CD14-positive monocyte (primary cell): ENCODE data around the gene ABCC5. TPM values are rescaled to one million over a fixed set of nuclear protein-coding genes. Genes with fewer than 3 reads are reported as not detected.

ENCODE experiments used
- DNase-seq, 3 donors: peaks; one replicate each; pipeline ENCODE4 v3.0.0-alpha.2; 2011 to 2022
- H2AFZ ChIP-seq: 2 replicates; pipeline ENCODE4 v1.6.0; 2012; ENCODE audit warnings: mild to moderate bottlenecking, low read depth, low read length, inconsistent platforms; ENCODE audit not compliant: insufficient read depth, poor library complexity, severe bottlenecking
- H3K27ac ChIP-seq, 2 donors: 1 replicate in 1 of 2; 2 replicates in 1 of 2; pipeline ENCODE4 v1.5.1; 2012 to 2013; ENCODE audit warnings: low read length in 2 of 2, control low read depth in 1 of 2, inconsistent platforms in 1 of 2, low read depth in 1 of 2, mild to moderate bottlenecking in 1 of 2
- H3K27me3 ChIP-seq, 2 donors: one replicate each; pipeline versions ENCODE4 v1.6.0 to v1.6.1; 2011 to 2013; ENCODE audit warnings: low read length in 2 of 2; ENCODE audit not compliant: control insufficient read depth in 2 of 2, insufficient read depth in 2 of 2
- H3K36me3 ChIP-seq, 2 donors: replicated peaks in 1 of 2; 1 replicate in 1 of 2; 2 replicates in 1 of 2; pipeline versions ENCODE4 v1.5.1 to v1.6.1; 2012 to 2013; ENCODE audit warnings: low read length in 2 of 2, control low read depth in 1 of 2, inconsistent platforms in 1 of 2, mild to moderate bottlenecking in 1 of 2; ENCODE audit not compliant: insufficient read depth in 2 of 2, control insufficient read depth in 1 of 2
- H3K4me1 ChIP-seq, 2 donors: 1 replicate in 1 of 2; 2 replicates in 1 of 2; pipeline versions ENCODE4 v1.5.1 to v1.6.1; 2012 to 2013; ENCODE audit warnings: low read length in 2 of 2, control low read depth in 1 of 2, inconsistent platforms in 1 of 2, mild to moderate bottlenecking in 1 of 2, moderate library complexity in 1 of 2; ENCODE audit not compliant: insufficient read depth in 2 of 2, control insufficient read depth in 1 of 2
- H3K4me2 ChIP-seq: replicated peaks from 2 replicates; pipeline ENCODE3; 2012; ENCODE audit warnings: low read length, moderate library complexity, mild to moderate bottlenecking; ENCODE audit not compliant: poor library complexity, severe bottlenecking; ENCODE audit errors: extremely low read depth
- H3K4me3 ChIP-seq, 3 experiments: fragments of 200-600 bp in 1 of 3; sonication (generic) in 1 of 3; replicated peaks in 1 of 3; 1 replicate in 2 of 3; 2 replicates in 1 of 3; pipeline ENCODE4 v1.5.1; 2011 to 2013; ENCODE audit warnings: low read length in 3 of 3, mild to moderate bottlenecking in 3 of 3, control low read depth in 2 of 3, low read depth in 2 of 3, inconsistent platforms in 1 of 3, moderate library complexity in 1 of 3
- H3K79me2 ChIP-seq: 2 replicates; pipeline ENCODE4 v1.6.0; 2012; ENCODE audit warnings: mild to moderate bottlenecking, control low read depth, inconsistent platforms, low read length, moderate library complexity; ENCODE audit not compliant: insufficient read depth
- H3K9ac ChIP-seq: 2 replicates; pipeline ENCODE4 v1.6.0; 2017; ENCODE audit warnings: low read length, mild to moderate bottlenecking; ENCODE audit not compliant: insufficient read depth, poor library complexity, severe bottlenecking
- H3K9me3 ChIP-seq, 2 donors: replicated peaks in 1 of 2; 1 replicate in 1 of 2; 2 replicates in 1 of 2; pipeline versions ENCODE4 v1.5.1 to v1.6.1; 2012 to 2013; ENCODE audit warnings: low read length in 2 of 2, control low read depth in 1 of 2; ENCODE audit not compliant: control insufficient read depth in 1 of 2, insufficient read depth in 1 of 2
- H4K20me1 ChIP-seq: 2 replicates; pipeline ENCODE4 v1.6.0; 2012; ENCODE audit warnings: mild to moderate bottlenecking, low read length, control low read depth, moderate library complexity; ENCODE audit not compliant: insufficient read depth
- H3K27ac Mint-ChIP-seq, 7 donors: one replicate each; pipeline ENCODE4 v1.8.0; 2020; ENCODE audit warnings: mild to moderate bottlenecking in 7 of 7, mixed read lengths in 7 of 7, moderate library complexity in 6 of 7, inconsistent platforms in 2 of 7
- H3K27me3 Mint-ChIP-seq, 3 donors: one replicate each; pipeline ENCODE4 v1.8.0; 2021 to 2022; ENCODE audit warnings: low read depth in 3 of 3, mild to moderate bottlenecking in 3 of 3, mixed read lengths in 3 of 3, moderate library complexity in 3 of 3, inconsistent platforms in 1 of 3
- H3K36me3 Mint-ChIP-seq, 2 donors: one replicate each; pipeline ENCODE4 v1.8.0; 2020; ENCODE audit warnings: mixed read lengths in 2 of 2, inconsistent platforms in 1 of 2, mild to moderate bottlenecking in 1 of 2
- H3K4me1 Mint-ChIP-seq: one replicate; pipeline ENCODE4 v1.8.0; 2020; ENCODE audit warnings: mild to moderate bottlenecking, mixed read lengths
- H3K4me3 Mint-ChIP-seq, 2 donors: one replicate each; pipeline ENCODE4 v1.8.0; 2020; ENCODE audit warnings: mild to moderate bottlenecking in 2 of 2, mixed read lengths in 2 of 2, moderate library complexity in 1 of 2
- H3K9me3 Mint-ChIP-seq, 7 donors: one replicate each; pipeline ENCODE4 v1.8.0; 2020 to 2022; ENCODE audit warnings: mixed read lengths in 7 of 7, mild to moderate bottlenecking in 6 of 7, moderate library complexity in 6 of 7, inconsistent platforms in 2 of 7
- CTCF ChIP-seq: fragments of 200-600 bp; IDR thresholded peaks from one replicate; pipeline ENCODE4 v1.8.0; 2022; ENCODE audit warnings: antibody characterized with exemption, mild to moderate bottlenecking
- WGBS: methylation state at CpG from one replicate; pipeline ENCODE4 v1.1.5; 2013; ENCODE audit warnings: missing lambda C conversion rate; ENCODE audit not compliant: insufficient coverage; 5-methylcytosine and 5-hydroxymethylcytosine counted together
- intact Hi-C, 2 donors: fragments of 100-400 bp; cut with micrococcal nuclease; formaldehyde crosslinking; loops; one replicate each; pipeline versions ENCODE4 v1.15.0 to v1.15.1; 2023
- polyA plus RNA-seq, 3 donors: library from polyadenylated mRNA; depleted of rRNA in 1 of 3; unstranded in 2 of 3; stranded (reverse) in 1 of 3; fragments of 300-500 nt in 2 of 3; fragments of >200 nt in 1 of 3; fragmentation: Illumina TruSeq in 2 of 3; gene quantifications; 1 replicate in 2 of 3; 2 replicates in 1 of 3; pipeline ENCODE4 v1.2.3, GENCODE V29; 2012 to 2021

ABCC5 gene
- polyA plus RNA-seq, 3 donors, result 6.2 to 30.9 (median 7.7) TPM

DNA sequence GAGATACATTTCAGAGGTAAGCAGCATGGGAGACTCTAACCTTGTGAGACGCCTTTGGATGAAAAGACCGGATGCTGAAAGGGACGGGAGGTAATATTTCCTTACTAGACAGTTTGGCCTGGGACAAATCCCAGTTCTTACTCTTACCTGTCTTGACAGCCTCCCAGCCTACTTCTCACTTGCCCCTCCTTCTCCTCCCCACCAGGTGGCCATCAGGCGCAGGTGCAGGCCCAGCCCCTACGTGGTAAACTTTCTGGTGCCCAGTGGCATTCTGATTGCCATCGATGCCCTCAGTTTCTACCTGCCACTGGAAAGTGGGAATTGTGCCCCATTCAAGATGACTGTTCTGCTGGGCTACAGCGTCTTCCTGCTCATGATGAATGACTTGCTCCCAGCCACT, 20.1 kb upstream of the ABCC5 start:
- H3K4me1 Mint-ChIP-seq, result peaks cover 4% of the 10 kb centered on the region

DNA sequence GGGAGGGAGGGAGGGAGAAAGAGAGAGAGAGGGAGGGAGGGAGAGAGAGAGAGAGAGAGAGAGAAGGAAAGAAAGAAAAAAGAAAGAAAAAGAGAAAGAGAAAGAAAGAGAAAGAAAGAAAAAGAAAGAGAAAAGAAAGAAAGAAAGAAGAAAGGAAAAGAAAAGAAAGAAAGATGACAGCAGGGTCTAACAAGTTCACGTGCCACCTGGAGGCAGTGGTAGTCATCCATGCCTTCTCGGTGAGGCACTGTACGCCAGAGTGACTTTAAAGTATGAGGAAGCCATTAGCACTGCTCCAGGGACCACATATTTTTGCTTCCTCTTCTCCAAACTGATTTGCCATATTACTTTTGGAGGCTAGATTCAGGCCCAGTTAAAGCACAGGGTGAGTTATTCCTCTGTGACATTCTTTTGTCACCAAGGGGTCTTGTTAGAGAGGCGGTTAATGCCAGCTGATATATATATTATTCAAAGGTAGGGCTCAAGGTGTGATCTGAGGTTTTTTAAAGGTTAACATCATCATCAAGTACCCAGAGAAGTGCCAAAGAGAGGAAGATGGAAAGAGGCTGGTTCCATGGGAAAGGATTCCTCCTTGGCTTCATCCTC, 13.6 kb upstream of the ABCC5 start, which contains the start of gene HTR3D:
HTR3D (plus strand) TSS at position 556 of the 606 bp plus-strand sequence; CDS start at position 556, 0 bp downstream.
- Mint-ChIP-seq H3K27me3 (peaks cover 0 to 6% (median 6%) of the 10 kb centered on the region in 3 donors), H3K4me1 (peaks cover 15% of the 10 kb centered on the region), H3K36me3 (no peaks in the 10 kb centered on the region), H3K9me3 (no peaks in the 10 kb centered on the region), H3K27ac (peak within 1 kb of the TSS in 5 of 7 donors; percentile 10 to 79 (median 70)), H3K4me3 (peak within 1 kb of the TSS in 1 of 2 donors; percentile 52)
- no peaks in the 10 kb centered on the region for H3K79me2 ChIP-seq
- no peaks in the 10 kb centered on the region for H4K20me1 ChIP-seq
- H3K9me3 ChIP-seq, result no peaks in the 10 kb centered on the region
- TF ChIP-seq CTCF, result no peak
- peak within 1 kb of the TSS; percentile 29 for H3K4me2 ChIP-seq
- H3K9ac ChIP-seq, result no peak within 1 kb of the TSS
- peak; percentile 23 to 35 (median 25) for DNase-seq
- no peaks in the 10 kb centered on the region for H3K27me3 ChIP-seq
- peak within 1 kb of the TSS in 1 of 3 experiments; percentile 17 for H3K4me3 ChIP-seq
- no peak within 1 kb of the TSS for H2AFZ ChIP-seq
- WGBS, result no CpG with 5 or more reads among the region's 4 CpGs
- intact Hi-C loops, result no loop called here
- peaks cover 4 to 14% of the 10 kb centered on the region in 2 donors for H3K4me1 ChIP-seq
- H3K27ac ChIP-seq, result no peak within 1 kb of the TSS
- H3K36me3 ChIP-seq, result no peaks in the 10 kb centered on the region

More for the DNA sequence above, 20.1 kb upstream of the ABCC5 start:
- no peaks in the 10 kb centered on the region for H3K4me1 ChIP-seq
- no peak for TF ChIP-seq CTCF
- no peak overlapping the region for H3K4me3 ChIP-seq
- DNase-seq, result no peak
- no peak overlapping the region for H3K4me2 ChIP-seq
- 65% methylated on average over 6 of the region's 7 CpGs for WGBS
- H3K4me3 Mint-ChIP-seq, result peak overlapping the region in 1 of 2 donors; percentile 13
- no peak overlapping the region for H3K9ac ChIP-seq
- intact Hi-C loops, result no loop called here
- peak overlapping the region in 1 of 7 donors; percentile 57 for H3K27ac Mint-ChIP-seq
- no peaks in the 10 kb centered on the region for H3K36me3 Mint-ChIP-seq
- no peaks in the 10 kb centered on the region for H3K9me3 Mint-ChIP-seq
- no peak overlapping the region for H2AFZ ChIP-seq
- H3K9me3 ChIP-seq, result no peaks in the 10 kb centered on the region
- no peak overlapping the region for H3K27ac ChIP-seq
- H3K36me3 ChIP-seq, result no peaks in the 10 kb centered on the region
- no peaks in the 10 kb centered on the region for H3K27me3 ChIP-seq
- no peaks in the 10 kb centered on the region for H3K79me2 ChIP-seq
- H4K20me1 ChIP-seq, result no peaks in the 10 kb centered on the region
- peaks cover 0 to 7% (median 3%) of the 10 kb centered on the region in 3 donors for H3K27me3 Mint-ChIP-seq
